Endothelial cell (in vitro differentiated cells): ENCODE data around the gene FANCL. TPM values are rescaled to one million over a fixed set of nuclear protein-coding genes. Genes with fewer than 3 reads are reported as not detected.
"Not testable (repeated sequence)": the region's sequence is repeated elsewhere in the genome, so short reads cannot be mapped to it uniquely, and the experiment has no call there.

ENCODE experiments used
- DNase-seq: peaks from one replicate; pipeline ENCODE4 v3.0.0; 2021; ENCODE audit warnings: low spot score
- H3K27ac Mint-ChIP-seq: one replicate; pipeline ENCODE4 v1.8.0; 2021; ENCODE audit warnings: mixed read lengths, inconsistent platforms; ENCODE audit not compliant: unreplicated experiment
- H3K27me3 Mint-ChIP-seq: one replicate; pipeline ENCODE4 v1.8.0; 2021; ENCODE audit warnings: mild to moderate bottlenecking, moderate library complexity, mixed read lengths, inconsistent platforms; ENCODE audit not compliant: unreplicated experiment
- H3K36me3 Mint-ChIP-seq: one replicate; pipeline ENCODE4 v1.8.0; 2021; ENCODE audit warnings: mild to moderate bottlenecking, low read depth, mixed read lengths, inconsistent platforms; ENCODE audit not compliant: unreplicated experiment
- H3K4me1 Mint-ChIP-seq: one replicate; pipeline ENCODE4 v1.8.0; 2021; ENCODE audit warnings: mild to moderate bottlenecking, mixed read lengths, inconsistent platforms; ENCODE audit not compliant: unreplicated experiment
- H3K4me3 Mint-ChIP-seq: one replicate; pipeline ENCODE4 v1.8.0; 2021; ENCODE audit warnings: mild to moderate bottlenecking, mixed read lengths, inconsistent platforms; ENCODE audit not compliant: unreplicated experiment
- H3K9me3 Mint-ChIP-seq: one replicate; pipeline ENCODE4 v1.8.0; 2021; ENCODE audit warnings: mixed read lengths, inconsistent platforms; ENCODE audit not compliant: unreplicated experiment
- CTCF ChIP-seq: fragments of 200-600 bp; sonication (generic); IDR thresholded peaks from one replicate; pipeline ENCODE4 v1.5.0; 2021; ENCODE audit warnings: antibody characterized with exemption; ENCODE audit not compliant: unreplicated experiment
- total RNA-seq: library from RNA; stranded (reverse); fragmentation: NEBNext Ultra II Directional; extraction: Animal tissue kit (Norgen Biotek cat#: 25700); gene quantifications from one replicate; pipeline ENCODE4 v1.2.1, GENCODE V29; 2021; ENCODE audit not compliant: unreplicated experiment

FANCL gene
- total RNA-seq, 1 donor from 2014 or later: 20.0 TPM

- H3K4me1 Mint-ChIP-seq: no peaks in the 10 kb centered on the region
- H3K27ac Mint-ChIP-seq: no peak overlapping the region
- no peak for TF ChIP-seq CTCF
- no peaks in the 10 kb centered on the region for H3K9me3 Mint-ChIP-seq
- DNase-seq: no peak
- H3K27me3 Mint-ChIP-seq: no peaks in the 10 kb centered on the region
- H3K36me3 Mint-ChIP-seq: no peaks in the 10 kb centered on the region
- no peak overlapping the region for H3K4me3 Mint-ChIP-seq
These were observed 13.8 kb downstream of the FANCL start for GRCh38 chr2:58227171-58227917.

- TF ChIP-seq CTCF: no peak
- Mint-ChIP-seq H3K4me1 (no peaks in the 10 kb centered on the region), H3K36me3 (no peaks in the 10 kb centered on the region), H3K27me3 (no peaks in the 10 kb centered on the region), H3K4me3 (no peak overlapping the region), H3K9me3 (no peaks in the 10 kb centered on the region), H3K27ac (no peak overlapping the region)
- DNase-seq: no peak
These were observed 19.2 kb downstream of the FANCL start for GRCh38 chr2:58221909-58222308.

- TF ChIP-seq CTCF: no peak
- Mint-ChIP-seq H3K4me3 (no peak overlapping the region), H3K9me3 (peaks cover 11% of the 10 kb centered on the region), H3K36me3 (peaks cover 22% of the 10 kb centered on the region), H3K4me1 (no peaks in the 10 kb centered on the region), H3K27ac (no peak overlapping the region), H3K27me3 (peaks cover 3% of the 10 kb centered on the region)
- no peak for DNase-seq
These were observed 25.7 kb downstream of the FANCL start for GRCh38 chr2:58215429-58215828.

- Mint-ChIP-seq H3K4me3 (peak overlapping the region; percentile 32), H3K36me3 (peaks cover 28% of the 10 kb centered on the region)
These were observed 30.1 kb downstream of the FANCL start for GRCh38 chr2:58210951-58211568.

GRCh38 chr2:58207189-58207588 lies 33.9 kb downstream of the FANCL start:
- no peak for DNase-seq
- peaks cover 22% of the 10 kb centered on the region for H3K36me3 Mint-ChIP-seq
- H3K27me3 Mint-ChIP-seq: peaks cover 3% of the 10 kb centered on the region
- no peak overlapping the region for H3K4me3 Mint-ChIP-seq
- no peak overlapping the region for H3K27ac Mint-ChIP-seq
- H3K4me1 Mint-ChIP-seq: peaks cover 4% of the 10 kb centered on the region
- H3K9me3 Mint-ChIP-seq: peaks cover 10% of the 10 kb centered on the region
- no peak for TF ChIP-seq CTCF

More at GRCh38 chr2:58210951-58211568, 30.1 kb downstream of the FANCL start:
- H3K9me3 Mint-ChIP-seq: peaks cover 11% of the 10 kb centered on the region
- H3K27ac Mint-ChIP-seq, H3K4me1 Mint-ChIP-seq, DNase-seq, H3K27me3 Mint-ChIP-seq: not testable (repeated sequence)
